RWPE2 (cell line): ENCODE results near the gene DEPDC7.
A peak's percentile ranks its signal among the peaks of the same experiment; 100 is the strongest.
"Not testable (repeated sequence)": the region's sequence is repeated elsewhere in the genome, so short reads cannot be mapped to it uniquely, and the experiment has no call there.

ENCODE experiments used
- ATAC-seq: fragments of 200-7000 bp; cut with Tn5 transposase; 3 replicates; pipeline ENCODE4 v1.9.1; 2021; ENCODE audit warnings: low read depth
- DNase-seq: peaks from one replicate; pipeline ENCODE4 v3.0.0-alpha.2; 2020; ENCODE audit warnings: low spot score
- H3K27ac ChIP-seq: fragments of 450-650 bp; 2 replicates; pipeline ENCODE4 v1.5.1; 2017; ENCODE audit warnings: mild to moderate bottlenecking; ENCODE audit not compliant: poor library complexity, severe bottlenecking
- H3K27me3 ChIP-seq: fragments of 250-450 bp; sonication (Bioruptor Pico); 2 replicates; pipeline ENCODE4 v1.5.1; 2021; ENCODE audit warnings: mild to moderate bottlenecking, moderate library complexity; ENCODE audit not compliant: insufficient read depth, poor library complexity, severe bottlenecking
- H3K36me3 ChIP-seq: fragments of 250-450 bp; sonication (Bioruptor Pico); 2 replicates; pipeline ENCODE4 v1.5.1; 2020; ENCODE audit warnings: low read depth, mild to moderate bottlenecking, moderate library complexity
- H3K4me1 ChIP-seq: fragments of 250-450 bp; sonication (Bioruptor Pico); 2 replicates; pipeline ENCODE4 v1.5.1; 2021; ENCODE audit warnings: mild to moderate bottlenecking, moderate library complexity; ENCODE audit not compliant: insufficient read depth, poor library complexity, severe bottlenecking
- H3K4me3 ChIP-seq: fragments of 250-450 bp; sonication (Bioruptor Pico); 2 replicates; pipeline ENCODE4 v1.5.1; 2021; ENCODE audit warnings: mild to moderate bottlenecking, moderate library complexity; ENCODE audit not compliant: severe bottlenecking
- H3K9me3 ChIP-seq: fragments of 250-450 bp; sonication (Bioruptor Pico); 2 replicates; pipeline ENCODE4 v1.5.1; 2021; ENCODE audit warnings: mild to moderate bottlenecking, moderate library complexity; ENCODE audit not compliant: severe bottlenecking
- CTCF ChIP-seq: fragments of 450-650 bp; IDR thresholded peaks from one replicate; pipeline ENCODE4 v1.5.1; 2017; ENCODE audit warnings: mild to moderate bottlenecking, moderate library complexity; ENCODE audit not compliant: poor library complexity, severe bottlenecking

The DEPDC7 gene

GRCh38 chr11:33044285-33044756, 28.6 kb downstream of the DEPDC7 start:
- TF ChIP-seq CTCF = no peak
- ATAC-seq = peak; percentile 64
- H3K36me3 ChIP-seq = peaks cover 36% of the 10 kb centered on the region
- H3K4me3 ChIP-seq = no peak overlapping the region
- peak overlapping the region; percentile 98 for H3K27ac ChIP-seq
- H3K9me3 ChIP-seq = no peaks in the 10 kb centered on the region
- peaks cover 56% of the 10 kb centered on the region for H3K4me1 ChIP-seq
- H3K27me3 ChIP-seq = no peaks in the 10 kb centered on the region
- peak; percentile 82 for DNase-seq

GRCh38 chr11:33045551-33046255, 30.0 kb downstream of the DEPDC7 start:
- no peak for TF ChIP-seq CTCF
- H3K27ac ChIP-seq = peak overlapping the region; percentile 98
- H3K9me3 ChIP-seq = no peaks in the 10 kb centered on the region
- peaks cover 55% of the 10 kb centered on the region for H3K4me1 ChIP-seq
- peak; percentile 76 for DNase-seq
- peaks cover 36% of the 10 kb centered on the region for H3K36me3 ChIP-seq
- H3K4me3 ChIP-seq = no peak overlapping the region
- H3K27me3 ChIP-seq = no peaks in the 10 kb centered on the region
- ATAC-seq = peak; percentile 53

- peak; percentile 13; the same call in 1 of the 3 replicates for ATAC-seq
- Histone ChIP-seq H3K4me1 (peaks cover 36% of the 10 kb centered on the region), H3K36me3 (peaks cover 38% of the 10 kb centered on the region), H3K27ac (peak overlapping the region; percentile 98)
- not testable (repeated sequence) for H3K9me3 ChIP-seq, DNase-seq, H3K27me3 ChIP-seq, H3K4me3 ChIP-seq
Observed at GRCh38 chr11:33048701-33049100, 33.0 kb downstream of the DEPDC7 start.

- not testable (repeated sequence) for H3K9me3 ChIP-seq, DNase-seq, H3K27me3 ChIP-seq, ATAC-seq, H3K4me3 ChIP-seq
- peaks cover 28% of the 10 kb centered on the region for H3K4me1 ChIP-seq
- H3K36me3 ChIP-seq = peaks cover 37% of the 10 kb centered on the region
- peak overlapping the region; percentile 98 for H3K27ac ChIP-seq
Observed at GRCh38 chr11:33049565-33050408, 34.1 kb downstream of the DEPDC7 start.

GRCh38 chr11:33052231-33052630, 36.6 kb downstream of the DEPDC7 start:
- H3K4me3 ChIP-seq = no peak overlapping the region
- DNase-seq (no peak), ATAC-seq (no peak)
- no peaks in the 10 kb centered on the region for H3K9me3 ChIP-seq
- no peak overlapping the region for H3K27ac ChIP-seq
- H3K27me3 ChIP-seq = no peaks in the 10 kb centered on the region
- peaks cover 27% of the 10 kb centered on the region for H3K36me3 ChIP-seq
- H3K4me1 ChIP-seq = peaks cover 7% of the 10 kb centered on the region
- TF ChIP-seq CTCF = no peak
